HK-2 (cell line): Measurements from ENCODE around the gene DNAH11.
"Not testable (repeated sequence)": the region's sequence is repeated elsewhere in the genome, so short reads cannot be mapped to it uniquely, and the experiment has no call there.

Experiments
- DNase-seq: peaks from one replicate; pipeline ENCODE4 v3.0.0-alpha.2; 2018; ENCODE audit not compliant: unreplicated experiment

Gene DNAH11

GRCh38 chr7:21542891-21543527 is at the start of gene DNAH11:
DNAH11 (plus strand) TSS chr7:21543039; CDS start chr7:21543246, 207 bp downstream.
- DNase-seq: peak; percentile 7

GRCh38 chr7:21495731-21496130 is 47.1 kb upstream of the DNAH11 start:
- no peak for DNase-seq

GRCh38 chr7:21497072-21497471 is 45.8 kb upstream of the DNAH11 start:
- no peak for DNase-seq

- no peak for DNase-seq
Observed at GRCh38 chr7:21500117-21500832, 42.6 kb upstream of the DNAH11 start.

- DNase-seq: no peak
Observed at GRCh38 chr7:21504021-21504420, 38.8 kb upstream of the DNAH11 start.

GRCh38 chr7:21507627-21508343 is 35.1 kb upstream of the DNAH11 start:
- peak; percentile 18 for DNase-seq

GRCh38 chr7:21508538-21508937 is 34.3 kb upstream of the DNAH11 start:
- DNase-seq: no peak

- no peak for DNase-seq
Observed at GRCh38 chr7:21514062-21514461, 28.8 kb upstream of the DNAH11 start.

- no peak for DNase-seq
Observed at GRCh38 chr7:21524680-21525079, 18.2 kb upstream of the DNAH11 start.

- DNase-seq: no peak
Observed at GRCh38 chr7:21526007-21526406, 16.8 kb upstream of the DNAH11 start.

- DNase-seq: no peak
Observed at GRCh38 chr7:21526448-21526847, 16.4 kb upstream of the DNAH11 start.

GRCh38 chr7:21532485-21532884 is 10.4 kb upstream of the DNAH11 start:
- DNase-seq: not testable (repeated sequence)

- DNase-seq: not testable (repeated sequence)
Observed at GRCh38 chr7:21533646-21534045, 9.2 kb upstream of the DNAH11 start.

GRCh38 chr7:21536445-21537118 is 6.3 kb upstream of the DNAH11 start:
- DNase-seq: not testable (repeated sequence)

- no peak for DNase-seq
Observed at GRCh38 chr7:21538936-21539495, 3.8 kb upstream of the DNAH11 start.

- no peak for DNase-seq
Observed at GRCh38 chr7:21543528-21544302, 876 bp downstream of the DNAH11 start.

- DNase-seq: no peak
Observed at GRCh38 chr7:21544303-21544656, 1.4 kb downstream of the DNAH11 start.

GRCh38 chr7:21544715-21545114 is 1.9 kb downstream of the DNAH11 start:
- no peak for DNase-seq

GRCh38 chr7:21547501-21547900 is 4.7 kb downstream of the DNAH11 start:
- no peak for DNase-seq

- no peak for DNase-seq
Observed at GRCh38 chr7:21548491-21548890, 5.7 kb downstream of the DNAH11 start.

- DNase-seq: no peak
Observed at GRCh38 chr7:21550076-21550475, 7.2 kb downstream of the DNAH11 start.
